ENCODE results near the gene DDX4.
"Not testable (repeated sequence)": the region's sequence is repeated elsewhere in the genome, so short reads cannot be mapped to it uniquely, and the experiment has no call there.

DDX4 gene

GRCh38 chr5:55750499-55750898 lies 12.6 kb downstream of the DDX4 start:
- H3K4me3 ChIP-seq (replicated peaks; ENCODE audit: insufficient read depth, low read length) = no peak overlapping the region
- H3K27ac ChIP-seq (replicated peaks) = no peak overlapping the region
- TF ChIP-seq CTCF (IDR thresholded peaks at IDR 0.05; ENCODE audit: insufficient read depth, low read length) = no peak
- no peak for TF ChIP-seq REST (IDR thresholded peaks at IDR 0.05; ENCODE audit: insufficient replicate concordance, low read depth)
- no peak for DNase-seq (ENCODE audit: low read depth in 1 of 2, low spot score in 1 of 2)
- H3K27me3 ChIP-seq (ENCODE audit: insufficient read depth, poor library complexity, severe bottlenecking) = no peaks in the 10 kb centered on the region

GRCh38 chr5:55758231-55758630 lies 20.4 kb downstream of the DDX4 start:
- DNase-seq (ENCODE audit: low read depth in 1 of 2, low spot score in 1 of 2) = no peak
- Histone ChIP-seq H3K4me3 (replicated peaks; ENCODE audit: insufficient read depth, low read length) (no peak overlapping the region), H3K27ac (replicated peaks) (no peak overlapping the region), H3K27me3 (ENCODE audit: insufficient read depth, poor library complexity, severe bottlenecking) (no peaks in the 10 kb centered on the region)
- TF ChIP-seq POLR2AphosphoS5 (IDR thresholded peaks at IDR 0.05; ENCODE audit: low read depth) (no peak), CTCF (IDR thresholded peaks at IDR 0.05; ENCODE audit: insufficient read depth, low read length) (no peak), SPI1 (IDR thresholded peaks at IDR 0.05; ENCODE audit: borderline replicate concordance, low read depth) (no peak), REST (IDR thresholded peaks at IDR 0.05; ENCODE audit: insufficient replicate concordance, low read depth) (no peak), GABPA (IDR thresholded peaks at IDR 0.05; ENCODE audit: low read depth) (no peak)

- Histone ChIP-seq H3K4me3 (replicated peaks; ENCODE audit: insufficient read depth, low read length) (no peak overlapping the region), H3K27ac (replicated peaks) (no peak overlapping the region), H3K27me3 (ENCODE audit: insufficient read depth, poor library complexity, severe bottlenecking) (no peaks in the 10 kb centered on the region)
- TF ChIP-seq GABPA (IDR thresholded peaks at IDR 0.05; ENCODE audit: low read depth) (no peak), SPI1 (IDR thresholded peaks at IDR 0.05; ENCODE audit: borderline replicate concordance, low read depth) (no peak), POLR2AphosphoS5 (IDR thresholded peaks at IDR 0.05; ENCODE audit: low read depth) (no peak), CTCF (IDR thresholded peaks at IDR 0.05; ENCODE audit: insufficient read depth, low read length) (no peak), REST (IDR thresholded peaks at IDR 0.05; ENCODE audit: insufficient replicate concordance, low read depth) (no peak)
- no peak for DNase-seq (ENCODE audit: low read depth in 1 of 2, low spot score in 1 of 2)
Measured at GRCh38 chr5:55758714-55759113, 20.9 kb downstream of the DDX4 start.

GRCh38 chr5:55761721-55762120 lies 23.9 kb downstream of the DDX4 start:
- H3K27ac ChIP-seq (replicated peaks); DNase-seq (ENCODE audit: low read depth in 1 of 2, low spot score in 1 of 2); H3K4me3 ChIP-seq (replicated peaks; ENCODE audit: insufficient read depth, low read length); H3K27me3 ChIP-seq (ENCODE audit: insufficient read depth, poor library complexity, severe bottlenecking): not testable (repeated sequence)
